NB4 (cell line): ENCODE results near the gene ANKRD53.

Source experiments
- CTCF ChIP-seq: IDR thresholded peaks from one replicate; pipeline ENCODE4 v1.5.1; 2012; ENCODE audit warnings: low read depth, low read length
- MAX ChIP-seq: IDR thresholded peaks from 2 replicates; pipeline ENCODE4 v1.6.1; 2011; ENCODE audit warnings: low read depth, low read length
- POLR2A ChIP-seq: IDR thresholded peaks from 2 replicates; pipeline ENCODE4 v1.6.1; 2011; ENCODE audit warnings: mild to moderate bottlenecking; ENCODE audit not compliant: insufficient read length; ENCODE audit errors: extremely low read depth

GRCh38 chr2:70988151-70988550 lies 9.7 kb downstream of the ANKRD53 start:
- TF ChIP-seq CTCF (no peak), MAX (no peak), POLR2A (no peak)
